Activated CD4-positive, alpha-beta T cell treated with anti-CD3 and anti-CD28 coated beads for 36 hours (primary cell): Measurements from ENCODE around the gene ZNF649. TPM values are rescaled to one million over a fixed set of nuclear protein-coding genes. Genes with fewer than 3 reads are reported as not detected.

Experiments used
- ATAC-seq: fragments of 200-7000 bp; cut with Tn5 transposase; one replicate; pipeline ENCODE4 v1.10.0; 2021; ENCODE audit warnings: mild to moderate bottlenecking, moderate library complexity
- CTCF ChIA-PET: fragments of 350-600 bp; sonication (Branson Sonifier 250); formaldehyde crosslinking; loops from one replicate; lab custom pipeline; 2021; ENCODE audit warnings: antibody characterized with exemption; lab: Charles Lee
- POLR2A ChIA-PET: fragments of 350-600 bp; sonication (Branson Sonifier 250); formaldehyde crosslinking; loops from one replicate; lab custom pipeline; 2021; ENCODE audit warnings: antibody characterized with exemption, inconsistent platforms; lab: Charles Lee
- DNase-seq: peaks from one replicate; pipeline ENCODE4 v3.0.0-alpha.2; 2020
- H3K27ac Mint-ChIP-seq: one replicate; pipeline ENCODE4 v1.8.0; 2021; ENCODE audit warnings: mixed read lengths
- H3K27me3 Mint-ChIP-seq: one replicate; pipeline ENCODE4 v1.8.0; 2021; ENCODE audit warnings: mixed read lengths
- H3K36me3 Mint-ChIP-seq: one replicate; pipeline ENCODE4 v1.8.0; 2021; ENCODE audit warnings: low read depth, mixed read lengths
- H3K4me1 Mint-ChIP-seq: one replicate; pipeline ENCODE4 v1.8.0; 2021; ENCODE audit warnings: mixed read lengths
- H3K4me3 Mint-ChIP-seq: one replicate; pipeline ENCODE4 v1.8.0; 2021; ENCODE audit warnings: mild to moderate bottlenecking, moderate library complexity, mixed read lengths
- H3K9me3 Mint-ChIP-seq: one replicate; pipeline ENCODE4 v1.8.0; 2021; ENCODE audit warnings: low read depth, mixed read lengths
- intact Hi-C, 2 experiments: fragments of 100-400 bp; cut with DNase I in 1 of 2; cut with micrococcal nuclease in 1 of 2; formaldehyde crosslinking; loops; one replicate each; pipeline versions ENCODE4 v1.14.2 to v1.15.1; 2022 to 2024; cut with DNase I, micrococcal nuclease
- total RNA-seq, 2 experiments: library from RNA; stranded (reverse); gene quantifications; one replicate each; pipeline ENCODE4 v1.2.3, GENCODE V29; 2021

The ZNF649 gene
- total RNA-seq = 10 to 100 TPM in 1 of 2 experiments, 1 to 10 TPM in 1; 9.6 to 11.2 TPM

DNA sequence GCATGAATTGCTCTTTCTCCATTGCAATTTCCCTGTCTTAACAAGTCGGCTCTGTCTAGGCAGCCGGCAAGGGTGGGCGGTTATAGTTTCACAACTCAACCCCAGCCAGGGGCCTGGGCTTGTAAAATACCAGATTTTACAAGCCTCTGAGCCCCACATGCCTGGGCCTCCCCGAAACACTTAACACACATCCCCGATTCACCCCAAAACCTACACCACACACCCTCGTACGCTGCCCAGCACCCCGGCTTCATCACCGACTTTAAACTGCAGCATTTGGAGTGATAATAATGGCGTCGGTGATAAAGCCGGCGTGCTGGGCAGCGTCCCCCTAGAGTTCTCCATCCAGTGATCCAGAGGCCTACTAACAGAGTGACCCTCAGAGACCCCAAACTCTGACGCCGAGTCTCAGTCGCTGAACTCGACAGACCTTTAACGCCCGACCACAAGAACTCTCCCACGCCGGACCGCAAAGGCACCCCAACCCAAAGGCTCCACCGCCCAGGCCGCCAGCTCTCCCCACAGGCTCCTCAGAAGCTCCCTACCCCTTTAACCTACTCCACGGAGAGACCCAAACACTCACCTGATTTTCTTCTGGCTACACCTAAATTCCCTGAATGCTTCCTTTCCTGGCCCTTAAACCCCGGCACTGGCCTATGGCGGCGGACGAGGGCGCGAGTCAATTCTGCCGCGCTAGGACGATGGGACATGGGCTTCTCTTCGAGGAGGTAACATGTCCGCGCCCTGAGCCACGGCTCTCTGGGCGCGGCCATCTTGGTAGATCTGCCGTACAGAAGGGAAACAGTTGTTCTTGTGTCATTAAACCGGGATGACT is at the start of gene ZNF649:
Gene ZNF649 (minus strand): TSS at position 687 of the 835 bp plus-strand sequence. CDS start 4,910 bp downstream, outside the sequence.
- Mint-ChIP-seq H3K36me3 (peaks cover 74% of the 10 kb centered on the region), H3K9me3 (peaks cover 47% of the 10 kb centered on the region), H3K4me1 (peaks cover 22% of the 10 kb centered on the region), H3K27me3 (peaks cover 18% of the 10 kb centered on the region), H3K4me3 (peak within 1 kb of the TSS; percentile 91), H3K27ac (peak within 1 kb of the TSS; percentile 99)
- intact Hi-C loops = loop anchor here (1.0 kb wide), 5 partner anchors 23 to 191 kb away; partner anchors contain the start of genes ZNF613 (in 2 of the 2), ZNF350 (in 1 of the 2), ZNF615 (in 1 of the 2) and ZNF841 (in 1 of the 2)
- ATAC-seq = peak; percentile 92
- CTCF ChIA-PET = no interaction called here
- peak; percentile 89 for DNase-seq
- POLR2A ChIA-PET = no interaction called here

DNA sequence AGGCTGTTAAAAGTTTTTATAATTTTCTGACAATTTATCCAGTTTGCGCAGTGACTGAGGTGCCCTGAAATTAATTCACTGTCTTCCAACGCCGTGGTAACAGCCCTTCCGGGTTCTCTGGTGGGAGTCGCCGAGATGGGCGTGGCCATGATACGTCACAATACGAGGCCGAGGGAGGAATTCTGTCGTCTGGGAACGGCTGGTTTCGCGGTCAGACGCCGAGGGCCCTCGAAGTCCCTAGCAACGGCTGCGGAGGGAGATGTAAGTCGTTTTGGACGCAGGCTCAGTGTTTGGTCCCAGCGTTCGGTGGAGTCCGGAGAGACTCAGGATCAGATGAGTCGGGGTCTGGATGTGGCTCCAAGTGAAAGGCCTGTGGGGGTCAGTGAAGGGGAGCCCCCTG is 44.2 kb upstream of the ZNF649 start:
- no peak overlapping the region for H3K27ac Mint-ChIP-seq
- ATAC-seq (no peak), DNase-seq (no peak)
- ChIA-PET CTCF (no interaction called here), POLR2A (no interaction called here)
- no peaks in the 10 kb centered on the region for H3K27me3 Mint-ChIP-seq
- peaks cover 52% of the 10 kb centered on the region for H3K36me3 Mint-ChIP-seq
- H3K9me3 Mint-ChIP-seq = peaks cover 72% of the 10 kb centered on the region
- intact Hi-C loops = no loop called here
- no peak overlapping the region for H3K4me3 Mint-ChIP-seq
- no peaks in the 10 kb centered on the region for H3K4me1 Mint-ChIP-seq

DNA sequence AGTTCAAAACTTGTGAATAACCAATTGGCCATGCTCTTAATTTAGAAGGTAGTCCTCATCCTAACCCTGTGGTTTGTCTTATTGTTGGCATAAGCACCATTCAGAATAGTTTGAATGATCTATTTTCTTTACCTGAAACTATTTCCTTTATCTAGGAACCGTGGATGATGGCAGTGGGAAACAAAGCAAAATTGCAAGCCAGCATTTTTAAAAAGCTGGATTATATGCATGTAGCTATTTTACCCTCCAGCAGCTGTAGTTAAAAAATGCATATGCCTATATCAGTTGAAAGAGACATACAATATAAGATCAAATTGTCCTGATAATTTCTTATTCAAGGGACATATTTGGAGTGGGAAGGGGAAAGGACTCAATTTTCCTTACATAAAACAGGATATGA is 41.8 kb upstream of the ZNF649 start:
- Mint-ChIP-seq H3K27ac (no peak overlapping the region), H3K9me3 (peaks cover 81% of the 10 kb centered on the region), H3K4me1 (no peaks in the 10 kb centered on the region), H3K36me3 (peaks cover 67% of the 10 kb centered on the region), H3K27me3 (no peaks in the 10 kb centered on the region), H3K4me3 (no peak overlapping the region)
- POLR2A ChIA-PET = no interaction called here
- intact Hi-C loops = no loop called here
- ATAC-seq (no peak), DNase-seq (no peak)
- CTCF ChIA-PET = interaction anchor here (0.7 kb wide), 1 partner anchor 52 kb away, joined by 3 read pairs; no protein-coding TSS in a partner anchor

DNA sequence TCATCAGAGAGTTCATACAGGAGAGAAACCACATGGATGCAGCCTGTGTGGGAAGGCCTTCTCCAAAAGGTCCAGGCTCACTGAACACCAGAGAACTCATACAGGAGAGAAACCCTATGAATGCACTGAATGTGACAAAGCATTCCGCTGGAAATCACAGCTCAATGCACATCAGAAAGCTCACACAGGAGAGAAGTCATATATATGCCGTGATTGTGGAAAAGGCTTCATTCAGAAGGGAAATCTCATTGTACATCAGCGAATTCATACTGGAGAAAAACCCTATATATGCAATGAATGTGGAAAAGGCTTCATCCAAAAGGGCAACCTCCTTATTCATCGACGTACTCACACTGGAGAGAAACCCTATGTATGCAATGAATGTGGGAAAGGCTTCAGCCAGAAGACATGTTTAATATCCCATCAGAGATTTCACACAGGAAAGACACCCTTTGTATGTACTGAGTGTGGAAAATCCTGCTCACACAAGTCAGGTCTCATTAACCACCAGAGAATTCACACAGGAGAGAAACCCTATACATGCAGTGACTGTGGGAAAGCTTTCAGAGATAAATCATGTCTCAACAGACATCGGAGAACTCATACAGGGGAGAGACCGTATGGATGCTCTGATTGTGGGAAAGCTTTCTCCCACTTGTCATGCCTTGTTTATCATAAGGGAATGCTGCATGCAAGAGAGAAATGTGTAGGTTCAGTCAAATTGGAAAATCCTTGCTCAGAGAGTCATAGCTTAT is 40.2 kb upstream of the ZNF649 start:
- Mint-ChIP-seq H3K4me3 (no peak overlapping the region), H3K4me1 (no peaks in the 10 kb centered on the region), H3K9me3 (peaks cover 85% of the 10 kb centered on the region), H3K36me3 (peaks cover 77% of the 10 kb centered on the region), H3K27me3 (no peaks in the 10 kb centered on the region), H3K27ac (no peak overlapping the region)
- intact Hi-C loops = no loop called here
- ATAC-seq (no peak), DNase-seq (no peak)
- POLR2A ChIA-PET = no interaction called here
- CTCF ChIA-PET = no interaction called here

DNA sequence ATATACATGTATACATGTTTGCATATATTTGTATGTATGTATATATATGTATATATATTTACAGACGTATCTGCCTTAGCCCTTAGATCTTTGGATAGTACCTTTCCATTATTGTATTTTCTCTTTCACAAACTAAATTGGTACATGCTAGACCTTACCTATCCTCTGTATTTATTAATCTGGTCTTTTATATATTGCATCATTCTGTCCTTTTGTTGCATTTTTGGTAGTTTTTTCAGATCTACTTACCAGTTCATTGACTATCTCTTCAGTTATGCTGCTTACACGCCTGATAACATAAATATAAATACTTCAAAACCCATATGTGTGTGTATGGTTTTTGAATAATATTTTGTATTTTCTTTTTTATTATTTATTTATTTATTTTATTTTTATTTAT is 34.1 kb upstream of the ZNF649 start:
- H3K9me3 Mint-ChIP-seq = peaks cover 55% of the 10 kb centered on the region
- H3K36me3 Mint-ChIP-seq = peaks cover 95% of the 10 kb centered on the region
- no peak overlapping the region for H3K4me3 Mint-ChIP-seq

DNA sequence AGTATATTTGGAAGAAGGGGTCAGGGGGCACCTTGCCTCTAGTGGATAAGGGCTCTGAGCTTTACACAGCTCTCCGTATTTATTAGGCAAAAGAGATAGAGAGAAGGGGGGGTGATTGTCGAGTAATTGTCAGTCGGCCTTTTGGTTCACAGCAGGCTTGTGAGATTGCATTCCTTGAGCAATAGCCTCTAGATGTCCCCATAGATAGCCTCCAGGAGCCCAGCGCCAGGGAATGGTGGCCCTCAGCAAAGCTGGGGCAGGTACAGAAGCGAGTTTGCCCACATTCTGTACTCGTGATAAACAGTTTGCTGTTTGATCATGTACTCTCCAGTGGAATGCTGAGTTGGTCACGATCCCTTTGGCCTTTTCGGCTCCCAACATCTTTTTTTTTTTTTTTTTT is 27.1 kb upstream of the ZNF649 start:
- ChIA-PET POLR2A (no interaction called here), CTCF (no interaction called here)
- Mint-ChIP-seq H3K27ac (no peak overlapping the region), H3K4me1 (peaks cover 11% of the 10 kb centered on the region), H3K4me3 (no peak overlapping the region), H3K9me3 (peaks cover 29% of the 10 kb centered on the region), H3K27me3 (no peaks in the 10 kb centered on the region), H3K36me3 (peaks cover 84% of the 10 kb centered on the region)
- intact Hi-C loops = no loop called here
- ATAC-seq (no peak), DNase-seq (no peak)

More for the DNA sequence above, 34.1 kb upstream of the ZNF649 start:
- POLR2A ChIA-PET = no interaction called here
- CTCF ChIA-PET = no interaction called here
- Mint-ChIP-seq H3K27ac (no peak overlapping the region), H3K4me1 (no peaks in the 10 kb centered on the region), H3K27me3 (no peaks in the 10 kb centered on the region)
- ATAC-seq (no peak), DNase-seq (no peak)
- intact Hi-C loops = no loop called here

DNA sequence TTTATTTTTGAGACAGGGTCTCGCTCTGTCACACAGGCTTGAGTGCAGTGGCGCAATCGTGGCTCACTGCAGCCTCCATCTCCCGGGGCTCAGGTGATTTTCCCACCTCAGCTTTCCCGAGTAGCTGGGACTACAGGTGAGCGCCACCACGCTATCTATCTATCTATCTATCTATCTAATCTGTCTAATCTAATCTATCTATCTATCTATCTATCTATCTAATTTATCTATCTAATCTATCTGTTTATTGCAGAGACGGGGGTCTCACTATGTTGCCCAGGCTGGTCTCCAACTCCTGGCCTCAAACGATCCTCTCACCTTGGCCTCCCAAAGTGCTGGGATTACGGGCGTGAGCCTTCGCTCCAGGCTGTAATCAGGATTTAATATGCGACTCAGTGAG is 23.0 kb upstream of the ZNF649 start:
- ChIA-PET CTCF (no interaction called here), POLR2A (no interaction called here)
- ATAC-seq (no peak), DNase-seq (no peak)
- intact Hi-C loops = loop anchor here (1.0 to 10.0 kb wide), 12 partner anchors 23 to 599 kb away; partner anchors contain the start of genes ZNF350 (in 2 of the 2), PPP2R1A (in 1 of the 2), ZNF615 (in 1 of the 2) and ZNF649 (in 1 of the 2)
- peaks cover 20% of the 10 kb centered on the region for H3K4me1 Mint-ChIP-seq
- peak overlapping the region; percentile 97 for H3K27ac Mint-ChIP-seq
- H3K9me3 Mint-ChIP-seq = peaks cover 50% of the 10 kb centered on the region
- peaks cover 69% of the 10 kb centered on the region for H3K36me3 Mint-ChIP-seq
- H3K27me3 Mint-ChIP-seq = no peaks in the 10 kb centered on the region
- peak overlapping the region; percentile 95 for H3K4me3 Mint-ChIP-seq

DNA sequence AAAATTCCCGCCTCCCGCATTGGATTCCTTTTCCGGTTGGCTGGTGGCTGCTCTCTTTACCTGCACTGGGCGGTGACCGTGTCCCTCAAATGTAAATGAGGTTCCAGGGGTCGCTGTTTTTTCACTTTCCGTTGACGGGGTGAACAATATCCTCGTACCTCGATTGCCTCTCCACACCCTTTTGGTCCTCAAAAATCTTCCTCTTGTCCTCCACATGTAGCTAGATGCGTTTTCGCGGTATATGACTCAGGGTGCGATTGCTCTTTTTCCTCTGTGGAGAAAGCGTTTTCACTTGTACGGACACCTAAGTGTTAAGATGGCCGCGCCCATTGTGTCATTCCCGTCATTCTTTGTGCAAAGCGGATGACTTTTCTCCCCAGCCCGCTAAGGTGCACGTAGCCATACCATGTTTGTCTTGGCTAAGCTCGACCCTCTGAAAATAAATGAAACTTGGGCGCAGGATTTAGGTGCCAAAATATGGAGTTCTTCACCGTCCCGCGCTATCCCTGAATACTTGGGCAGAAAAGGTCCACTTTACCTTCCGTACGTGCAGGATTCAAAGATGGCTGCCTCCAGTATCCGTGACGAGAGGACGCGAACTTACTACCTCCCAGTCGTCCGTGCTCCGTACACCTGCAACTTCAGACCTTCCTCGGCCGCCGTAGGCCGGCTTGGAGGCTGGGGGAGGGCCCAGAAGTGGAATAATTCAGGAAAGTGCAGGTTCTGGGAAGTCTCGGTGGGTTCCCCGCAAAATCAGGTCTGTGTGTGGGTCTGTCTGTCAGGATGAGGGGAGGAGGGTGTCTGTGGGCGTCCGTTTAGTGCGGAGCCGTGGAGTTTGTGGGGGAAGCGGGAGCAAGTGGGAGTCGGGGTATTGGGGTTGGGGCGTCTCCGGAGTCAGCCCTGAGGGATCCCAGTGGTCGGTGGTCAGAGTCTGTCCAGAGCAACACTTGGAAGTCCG is 22.2 kb upstream of the ZNF649 start, which contains the start of gene ZNF613:
Gene ZNF613 (plus strand): TSS at position 689 of the 958 bp plus-strand sequence. CDS start 8,749 bp downstream, outside the sequence.
- H3K36me3 Mint-ChIP-seq = peaks cover 66% of the 10 kb centered on the region
- H3K4me1 Mint-ChIP-seq = peaks cover 20% of the 10 kb centered on the region
- POLR2A ChIA-PET = no interaction called here
- intact Hi-C loops = loop anchor here (1.0 to 10.0 kb wide), 12 partner anchors 22 to 600 kb away; partner anchors contain the start of genes ZNF350 (in 2 of the 2), PPP2R1A (in 1 of the 2), ZNF615 (in 1 of the 2) and ZNF649 (in 1 of the 2)
- CTCF ChIA-PET = interaction anchor here (0.5 kb wide), 1 partner anchor 1415 kb away, joined by 3 read pairs; no protein-coding TSS in a partner anchor
- no peaks in the 10 kb centered on the region for H3K27me3 Mint-ChIP-seq
- H3K4me3 Mint-ChIP-seq = peak within 1 kb of the TSS; percentile 95
- DNase-seq = peak; percentile 91
- peaks cover 54% of the 10 kb centered on the region for H3K9me3 Mint-ChIP-seq
- H3K27ac Mint-ChIP-seq = peak within 1 kb of the TSS; percentile 97
- ATAC-seq = peak; percentile 95

DNA sequence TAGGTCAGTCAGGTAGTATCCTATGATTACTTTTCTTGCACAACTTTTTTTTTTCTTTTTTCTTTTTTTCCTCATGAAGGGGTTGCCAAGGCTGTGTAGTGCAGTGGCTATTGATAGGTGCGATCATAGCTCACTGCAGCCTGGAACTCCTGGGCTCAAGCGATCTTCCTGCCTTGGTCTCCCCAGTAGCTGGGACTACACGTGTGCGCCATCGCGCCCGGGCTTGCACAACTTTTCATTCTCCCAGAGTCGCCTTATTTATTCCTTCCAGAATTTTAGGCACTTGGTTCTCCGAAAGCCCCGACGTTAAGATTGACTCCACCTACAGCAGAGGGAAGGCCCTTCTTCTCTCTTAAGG is 21.6 kb upstream of the ZNF649 start:
- POLR2A ChIA-PET = no interaction called here

DNA sequence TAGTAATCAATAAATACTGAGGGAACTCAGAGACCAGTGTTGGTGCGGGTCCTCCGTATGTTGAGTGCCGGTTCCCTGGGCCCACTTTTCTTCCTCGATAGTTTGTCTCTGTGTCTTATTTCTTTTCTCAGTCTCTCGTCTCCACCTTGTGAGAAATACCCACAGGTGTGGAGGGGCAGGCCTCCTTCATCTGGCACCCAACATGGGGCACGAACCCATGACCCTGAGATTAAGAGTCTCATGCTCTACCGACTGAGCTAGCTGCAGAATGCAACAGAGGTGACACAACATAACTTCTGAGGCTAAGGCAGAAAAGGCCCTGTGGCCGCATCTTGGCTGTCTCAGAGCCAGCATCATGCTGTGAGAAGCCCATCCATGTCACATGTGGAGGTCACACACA is 17.1 kb upstream of the ZNF649 start:
- ChIA-PET POLR2A (no interaction called here), CTCF (no interaction called here)
- H3K36me3 Mint-ChIP-seq = peaks cover 43% of the 10 kb centered on the region
- peaks cover 64% of the 10 kb centered on the region for H3K9me3 Mint-ChIP-seq
- no peaks in the 10 kb centered on the region for H3K27me3 Mint-ChIP-seq
- intact Hi-C loops = loop anchor here in 1 of 2 experiments (10.0 kb wide), 1 partner anchor 217 kb away; no protein-coding TSS in a partner anchor
- H3K4me1 Mint-ChIP-seq = peaks cover 9% of the 10 kb centered on the region
- H3K27ac Mint-ChIP-seq = no peak overlapping the region
- H3K4me3 Mint-ChIP-seq = no peak overlapping the region
- DNase-seq = peak; percentile 10
- no peak for ATAC-seq

More for the DNA sequence above, 21.6 kb upstream of the ZNF649 start:
- Mint-ChIP-seq H3K27me3 (no peaks in the 10 kb centered on the region), H3K27ac (peak overlapping the region; percentile 97), H3K4me1 (peaks cover 20% of the 10 kb centered on the region), H3K36me3 (peaks cover 66% of the 10 kb centered on the region), H3K9me3 (peaks cover 55% of the 10 kb centered on the region), H3K4me3 (peak overlapping the region; percentile 95)
- no peak for DNase-seq
- intact Hi-C loops = loop anchor here (2.0 to 10.0 kb wide), 3 partner anchors 60 to 600 kb away; partner anchors contain the start of genes ZNF350 (in 1 of the 2) and ZNF808 (in 1 of the 2)
- CTCF ChIA-PET = no interaction called here
- ATAC-seq = no peak
